Measurements from ENCODE around the gene HDAC7.

HDAC7 gene

GRCh38 chr12:47839214-47839876 is 19.6 kb upstream of the HDAC7 start:
- no peak overlapping the region for H3K9ac ChIP-seq (ENCODE audit: low read depth in 1 of 2, low read length in 2 of 2)
- H3K4me1 ChIP-seq (ENCODE audit: control insufficient read depth in 2 of 2, insufficient read depth in 2 of 2, low read length in 2 of 2), result no peaks in the 10 kb centered on the region

GRCh38 chr12:47838286-47838931 is 18.7 kb upstream of the HDAC7 start:
- Histone ChIP-seq H3K9me3 (ENCODE audit: control insufficient read depth in 2 of 2, low read length in 2 of 2) (no peaks in the 10 kb centered on the region), H3K27ac (ENCODE audit: low read depth in 2 of 2, low read length in 2 of 2) (no peak overlapping the region), H3K9ac (ENCODE audit: low read depth in 1 of 2, low read length in 2 of 2) (no peak overlapping the region), H3K27me3 (ENCODE audit: control insufficient read depth in 2 of 2, insufficient read depth in 2 of 2, low read length in 2 of 2) (no peaks in the 10 kb centered on the region), H3K36me3 (ENCODE audit: control insufficient read depth in 2 of 2, insufficient read depth in 2 of 2, low read length in 2 of 2) (peaks cover 4% of the 10 kb centered on the region in 2 donors), H3K4me1 (ENCODE audit: control insufficient read depth in 2 of 2, insufficient read depth in 2 of 2, low read length in 2 of 2) (no peaks in the 10 kb centered on the region), H3K4me3 (ENCODE audit: low read length in 2 of 2) (no peak overlapping the region)

More at GRCh38 chr12:47839214-47839876, 19.6 kb upstream of the HDAC7 start:
- Histone ChIP-seq H3K9me3 (ENCODE audit: control insufficient read depth in 2 of 2, low read length in 2 of 2) (no peaks in the 10 kb centered on the region), H3K36me3 (ENCODE audit: control insufficient read depth in 2 of 2, insufficient read depth in 2 of 2, low read length in 2 of 2) (peaks cover 8 to 12% of the 10 kb centered on the region in 2 donors), H3K27me3 (ENCODE audit: control insufficient read depth in 2 of 2, insufficient read depth in 2 of 2, low read length in 2 of 2) (no peaks in the 10 kb centered on the region), H3K27ac (ENCODE audit: low read depth in 2 of 2, low read length in 2 of 2) (no peak overlapping the region), H3K4me3 (ENCODE audit: low read length in 2 of 2) (no peak overlapping the region)

GRCh38 chr12:47837190-47838171 is 17.8 kb upstream of the HDAC7 start:
- H3K9ac ChIP-seq (ENCODE audit: low read depth in 1 of 2, low read length in 2 of 2), result no peak overlapping the region
- H3K27ac ChIP-seq (ENCODE audit: low read depth in 2 of 2, low read length in 2 of 2), result no peak overlapping the region
- H3K36me3 ChIP-seq (ENCODE audit: control insufficient read depth in 2 of 2, insufficient read depth in 2 of 2, low read length in 2 of 2), result no peaks in the 10 kb centered on the region
- no peaks in the 10 kb centered on the region for H3K4me1 ChIP-seq (ENCODE audit: control insufficient read depth in 2 of 2, insufficient read depth in 2 of 2, low read length in 2 of 2)
- H3K27me3 ChIP-seq (ENCODE audit: control insufficient read depth in 2 of 2, insufficient read depth in 2 of 2, low read length in 2 of 2), result no peaks in the 10 kb centered on the region
- H3K4me3 ChIP-seq (ENCODE audit: low read length in 2 of 2), result no peak overlapping the region
- no peaks in the 10 kb centered on the region for H3K9me3 ChIP-seq (ENCODE audit: control insufficient read depth in 2 of 2, low read length in 2 of 2)

GRCh38 chr12:47835831-47836155 is 16.1 kb upstream of the HDAC7 start:
- Histone ChIP-seq H3K4me1 (ENCODE audit: control insufficient read depth in 2 of 2, insufficient read depth in 2 of 2, low read length in 2 of 2) (no peaks in the 10 kb centered on the region), H3K9ac (ENCODE audit: low read depth in 1 of 2, low read length in 2 of 2) (no peak overlapping the region), H3K36me3 (ENCODE audit: control insufficient read depth in 2 of 2, insufficient read depth in 2 of 2, low read length in 2 of 2) (no peaks in the 10 kb centered on the region), H3K4me3 (ENCODE audit: low read length in 2 of 2) (no peak overlapping the region), H3K9me3 (ENCODE audit: control insufficient read depth in 2 of 2, low read length in 2 of 2) (no peaks in the 10 kb centered on the region), H3K27ac (ENCODE audit: low read depth in 2 of 2, low read length in 2 of 2) (no peak overlapping the region), H3K27me3 (ENCODE audit: control insufficient read depth in 2 of 2, insufficient read depth in 2 of 2, low read length in 2 of 2) (no peaks in the 10 kb centered on the region)

- Histone ChIP-seq H3K9me3 (ENCODE audit: control insufficient read depth in 2 of 2, low read length in 2 of 2) (no peaks in the 10 kb centered on the region), H3K27ac (ENCODE audit: low read depth in 2 of 2, low read length in 2 of 2) (no peak overlapping the region), H3K36me3 (ENCODE audit: control insufficient read depth in 2 of 2, insufficient read depth in 2 of 2, low read length in 2 of 2) (no peaks in the 10 kb centered on the region), H3K4me1 (ENCODE audit: control insufficient read depth in 2 of 2, insufficient read depth in 2 of 2, low read length in 2 of 2) (no peaks in the 10 kb centered on the region), H3K27me3 (ENCODE audit: control insufficient read depth in 2 of 2, insufficient read depth in 2 of 2, low read length in 2 of 2) (no peaks in the 10 kb centered on the region), H3K9ac (ENCODE audit: low read depth in 1 of 2, low read length in 2 of 2) (no peak overlapping the region), H3K4me3 (ENCODE audit: low read length in 2 of 2) (no peak overlapping the region)
Observed at GRCh38 chr12:47835006-47835830, 15.5 kb upstream of the HDAC7 start.

- Histone ChIP-seq H3K4me1 (ENCODE audit: control insufficient read depth in 2 of 2, insufficient read depth in 2 of 2, low read length in 2 of 2) (peaks cover 2 to 3% of the 10 kb centered on the region in 2 donors), H3K27me3 (ENCODE audit: control insufficient read depth in 2 of 2, insufficient read depth in 2 of 2, low read length in 2 of 2) (no peaks in the 10 kb centered on the region), H3K36me3 (ENCODE audit: control insufficient read depth in 2 of 2, insufficient read depth in 2 of 2, low read length in 2 of 2) (no peaks in the 10 kb centered on the region), H3K9ac (ENCODE audit: low read depth in 1 of 2, low read length in 2 of 2) (no peak overlapping the region), H3K9me3 (ENCODE audit: control insufficient read depth in 2 of 2, low read length in 2 of 2) (no peaks in the 10 kb centered on the region), H3K27ac (ENCODE audit: low read depth in 2 of 2, low read length in 2 of 2) (no peak overlapping the region), H3K4me3 (ENCODE audit: low read length in 2 of 2) (no peak overlapping the region)
Observed at GRCh38 chr12:47834199-47834903, 14.6 kb upstream of the HDAC7 start.

GRCh38 chr12:47833591-47834012 is 13.9 kb upstream of the HDAC7 start:
- H3K9ac ChIP-seq (ENCODE audit: low read depth in 1 of 2, low read length in 2 of 2), result no peak overlapping the region
- no peaks in the 10 kb centered on the region for H3K9me3 ChIP-seq (ENCODE audit: control insufficient read depth in 2 of 2, low read length in 2 of 2)
- no peaks in the 10 kb centered on the region for H3K36me3 ChIP-seq (ENCODE audit: control insufficient read depth in 2 of 2, insufficient read depth in 2 of 2, low read length in 2 of 2)
- no peak overlapping the region for H3K27ac ChIP-seq (ENCODE audit: low read depth in 2 of 2, low read length in 2 of 2)
- H3K27me3 ChIP-seq (ENCODE audit: control insufficient read depth in 2 of 2, insufficient read depth in 2 of 2, low read length in 2 of 2), result no peaks in the 10 kb centered on the region
- H3K4me3 ChIP-seq (ENCODE audit: low read length in 2 of 2), result no peak overlapping the region
- peaks cover 8% of the 10 kb centered on the region in 2 donors for H3K4me1 ChIP-seq (ENCODE audit: control insufficient read depth in 2 of 2, insufficient read depth in 2 of 2, low read length in 2 of 2)

- Histone ChIP-seq H3K9me3 (ENCODE audit: control insufficient read depth in 2 of 2, low read length in 2 of 2) (no peaks in the 10 kb centered on the region), H3K4me1 (ENCODE audit: control insufficient read depth in 2 of 2, insufficient read depth in 2 of 2, low read length in 2 of 2) (peaks cover 15% of the 10 kb centered on the region in 2 donors), H3K27me3 (ENCODE audit: control insufficient read depth in 2 of 2, insufficient read depth in 2 of 2, low read length in 2 of 2) (no peaks in the 10 kb centered on the region), H3K9ac (ENCODE audit: low read depth in 1 of 2, low read length in 2 of 2) (no peak overlapping the region), H3K27ac (ENCODE audit: low read depth in 2 of 2, low read length in 2 of 2) (peak overlapping the region in 1 of 2 donors; percentile 23), H3K36me3 (ENCODE audit: control insufficient read depth in 2 of 2, insufficient read depth in 2 of 2, low read length in 2 of 2) (no peaks in the 10 kb centered on the region), H3K4me3 (ENCODE audit: low read length in 2 of 2) (no peak overlapping the region)
Observed at GRCh38 chr12:47832263-47832933, 12.7 kb upstream of the HDAC7 start.

GRCh38 chr12:47829584-47829983 is 9.9 kb upstream of the HDAC7 start:
- no peaks in the 10 kb centered on the region for H3K36me3 ChIP-seq (ENCODE audit: control insufficient read depth in 2 of 2, insufficient read depth in 2 of 2, low read length in 2 of 2)
- H3K27ac ChIP-seq (ENCODE audit: low read depth in 2 of 2, low read length in 2 of 2), result peak overlapping the region; percentile 64 to 74
- peak overlapping the region in 1 of 2 donors; percentile 1 for H3K9ac ChIP-seq (ENCODE audit: low read depth in 1 of 2, low read length in 2 of 2)
- no peaks in the 10 kb centered on the region for H3K9me3 ChIP-seq (ENCODE audit: control insufficient read depth in 2 of 2, low read length in 2 of 2)
- peaks cover 17 to 22% of the 10 kb centered on the region in 2 donors for H3K4me1 ChIP-seq (ENCODE audit: control insufficient read depth in 2 of 2, insufficient read depth in 2 of 2, low read length in 2 of 2)
- peak overlapping the region in 1 of 2 donors; percentile 20 for H3K4me3 ChIP-seq (ENCODE audit: low read length in 2 of 2)
- no peaks in the 10 kb centered on the region for H3K27me3 ChIP-seq (ENCODE audit: control insufficient read depth in 2 of 2, insufficient read depth in 2 of 2, low read length in 2 of 2)
